CD4-positive, alpha-beta T cell treated with Interleukin-15 for 4 hours (primary cell): ENCODE measurements around the gene ZC3H12C.
"Not testable (repeated sequence)": the region's sequence is repeated elsewhere in the genome, so short reads cannot be mapped to it uniquely, and the experiment has no call there.

Experiments
- DNase-seq: peaks from one replicate; pipeline ENCODE4 v3.0.0-alpha.2; 2020; ENCODE audit warnings: low spot score

Gene ZC3H12C

GRCh38 chr11:110185121-110185591, 92.0 kb downstream of the ZC3H12C start:
- DNase-seq = no peak

GRCh38 chr11:110185599-110185998, 92.4 kb downstream of the ZC3H12C start:
- DNase-seq = no peak

GRCh38 chr11:110186456-110186855, 93.3 kb downstream of the ZC3H12C start:
- no peak for DNase-seq

DNA sequence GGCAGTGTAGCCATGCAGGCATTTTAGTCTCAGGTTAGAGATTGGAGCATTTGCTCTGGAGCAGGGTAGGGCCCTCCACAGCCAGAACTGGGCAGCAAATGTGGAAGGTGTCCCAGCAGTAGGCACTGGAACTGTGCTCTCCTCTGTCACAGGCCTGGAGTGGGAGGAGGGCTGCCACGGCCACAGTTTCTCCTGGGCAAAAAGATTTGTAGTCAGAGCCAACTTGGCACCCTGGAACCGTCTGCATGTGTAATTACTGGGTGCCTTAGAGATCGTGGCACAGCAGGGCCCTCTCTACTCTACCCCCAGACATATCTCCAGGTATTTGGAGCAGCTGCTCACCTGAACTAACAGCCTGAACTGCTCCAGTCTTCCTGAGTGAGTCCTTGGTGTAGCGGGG, 93.7 kb downstream of the ZC3H12C start:
- no peak for DNase-seq

GRCh38 chr11:110187731-110188130, 94.5 kb downstream of the ZC3H12C start:
- DNase-seq = no peak

GRCh38 chr11:110190885-110191284, 97.7 kb downstream of the ZC3H12C start:
- DNase-seq = no peak

DNA sequence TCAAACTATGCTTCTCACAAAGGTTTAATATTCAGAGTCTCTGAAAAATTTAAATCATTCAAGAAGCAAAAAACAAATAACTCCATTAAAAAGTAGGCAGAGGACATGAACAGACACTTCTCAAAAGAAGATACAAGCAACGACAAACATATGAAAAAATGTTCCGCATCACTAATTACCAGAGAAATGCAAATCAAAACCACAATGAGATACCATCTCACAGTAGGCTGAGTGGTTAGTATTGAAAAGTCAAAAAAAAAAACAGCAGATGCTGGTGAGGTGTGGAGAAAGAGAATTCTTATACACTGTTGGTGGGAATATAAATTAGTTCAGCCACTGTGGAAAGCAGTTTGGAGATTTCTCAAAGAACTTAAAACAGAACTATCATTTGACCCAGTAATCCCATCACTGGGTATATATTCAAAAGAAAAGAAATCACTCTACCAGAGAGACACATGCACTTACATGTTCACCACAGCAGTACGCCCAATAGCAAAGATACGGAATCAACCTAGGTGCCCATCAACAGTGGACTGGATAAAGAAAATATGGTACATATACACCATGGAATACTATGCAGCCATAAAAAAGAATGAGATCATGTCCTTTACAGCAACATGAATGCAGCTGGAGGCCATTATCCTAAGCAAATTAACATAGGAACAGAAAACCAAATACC, 99.6 kb downstream of the ZC3H12C start:
- DNase-seq = peak; percentile 13

- DNase-seq = not testable (repeated sequence)
Measured at GRCh38 chr11:110194211-110194766, 101.1 kb downstream of the ZC3H12C start.

DNA sequence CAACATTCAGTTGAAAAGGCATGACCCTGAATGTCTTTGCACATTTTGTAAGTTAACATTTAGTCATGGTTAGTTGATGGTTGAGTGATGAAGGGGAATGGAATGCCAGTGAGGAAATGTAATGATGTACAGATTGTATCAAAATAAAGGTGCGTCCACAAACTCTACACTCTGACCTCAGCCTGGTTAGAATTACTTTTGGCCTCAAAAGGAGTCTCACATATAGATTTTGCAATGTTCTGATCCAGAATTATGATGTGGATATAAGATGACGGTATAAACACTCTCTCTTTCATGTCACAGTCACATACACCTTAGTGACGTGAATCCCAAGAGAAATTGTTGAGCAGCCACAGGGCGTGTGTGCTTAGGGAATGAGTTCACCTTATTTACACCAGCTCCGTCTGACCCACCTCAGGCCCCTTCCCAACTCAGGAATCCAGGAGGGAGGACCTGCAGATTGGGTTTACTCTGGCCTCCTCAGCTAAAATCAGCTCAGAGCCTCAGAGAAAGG, 103.1 kb downstream of the ZC3H12C start:
- no peak for DNase-seq

- DNase-seq = no peak
Measured at GRCh38 chr11:110196884-110197420, 103.8 kb downstream of the ZC3H12C start.

DNA sequence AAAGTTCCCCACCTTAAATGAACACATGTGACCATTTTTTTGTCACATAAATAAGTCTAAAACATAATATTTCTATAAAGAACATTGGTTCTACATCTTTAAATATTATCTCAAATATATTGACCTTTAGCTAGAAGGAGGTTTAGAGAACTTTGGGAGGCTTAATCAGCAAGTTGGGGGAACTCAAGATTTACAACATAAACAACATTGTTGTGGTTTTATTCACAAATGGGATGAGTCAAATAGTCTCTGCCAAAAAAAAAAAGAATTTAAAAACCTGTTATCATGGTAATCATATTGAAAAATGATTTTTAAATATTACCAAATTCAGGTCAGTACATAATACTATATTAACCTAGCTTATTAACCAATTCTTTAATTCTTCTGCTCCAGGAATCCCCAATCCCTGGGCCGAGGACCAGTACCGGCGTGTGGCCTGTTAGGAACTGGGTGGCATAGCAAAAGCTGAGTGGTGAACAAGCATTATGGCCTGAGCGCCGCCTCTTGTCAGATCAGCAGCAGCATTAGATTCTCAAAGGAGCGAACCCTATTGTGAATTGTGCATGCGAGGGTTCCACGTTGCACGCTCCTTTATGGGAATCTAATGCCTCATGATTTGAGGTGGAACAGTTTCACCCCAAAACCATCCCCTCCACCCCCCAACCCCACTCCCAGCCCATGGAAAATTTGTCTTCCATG, 105.0 kb downstream of the ZC3H12C start:
- DNase-seq = no peak

DNA sequence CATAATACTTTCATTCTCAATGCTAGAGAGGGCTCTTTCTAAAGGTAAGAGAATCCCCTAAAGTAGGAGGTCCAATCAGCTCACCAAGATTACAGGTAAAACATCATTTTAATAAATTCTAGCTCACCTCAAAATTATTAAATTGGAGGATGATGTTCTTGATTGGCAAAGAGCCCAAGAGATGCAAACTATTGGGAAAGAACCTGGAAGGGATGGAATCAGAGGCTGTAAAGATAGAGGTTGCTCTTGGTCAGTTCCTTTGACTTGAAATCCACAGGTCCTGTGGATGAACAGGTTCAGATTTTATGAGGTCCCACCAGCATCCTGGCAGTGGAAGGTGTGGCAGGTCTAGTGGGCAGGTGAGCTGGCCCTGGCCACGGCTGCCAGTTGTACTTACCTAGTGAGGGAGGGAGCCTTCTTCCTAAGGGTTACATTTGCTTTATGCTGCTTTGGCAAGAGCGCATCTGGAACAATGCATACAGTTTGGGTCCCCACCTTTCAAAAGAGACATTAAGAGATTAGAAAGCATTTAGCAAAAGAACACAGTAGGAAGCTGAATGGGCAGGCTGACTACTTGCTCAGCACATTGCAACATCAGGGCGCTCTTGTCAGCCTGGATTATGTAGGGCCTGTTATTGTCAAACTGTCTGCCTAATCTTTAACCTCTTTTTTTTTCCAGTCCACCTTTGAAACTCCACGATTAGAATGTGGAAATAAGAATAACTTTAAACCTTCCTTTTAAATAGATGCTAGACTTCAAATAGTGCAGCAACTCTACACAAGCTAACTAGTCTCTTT, 106.2 kb downstream of the ZC3H12C start:
- no peak for DNase-seq

DNA sequence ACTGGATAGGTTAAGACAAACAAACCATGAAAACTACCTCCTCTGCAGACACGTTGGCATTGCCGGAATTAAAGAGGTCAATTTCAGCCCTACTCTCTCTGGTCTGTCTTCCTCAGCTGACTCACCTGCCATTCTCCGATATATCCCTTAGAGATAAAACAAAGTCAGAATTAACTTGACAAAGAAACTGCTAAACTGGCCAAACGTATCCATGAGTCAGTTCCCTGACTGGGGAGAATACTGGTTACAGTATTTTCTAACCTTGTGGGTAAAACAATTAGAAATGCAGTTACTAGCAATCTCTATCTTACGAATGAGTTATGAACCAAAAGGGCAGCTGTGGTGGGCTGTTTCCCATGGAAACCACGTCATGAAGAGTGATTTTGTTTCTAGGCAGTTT, 107.0 kb downstream of the ZC3H12C start:
- no peak for DNase-seq

DNA sequence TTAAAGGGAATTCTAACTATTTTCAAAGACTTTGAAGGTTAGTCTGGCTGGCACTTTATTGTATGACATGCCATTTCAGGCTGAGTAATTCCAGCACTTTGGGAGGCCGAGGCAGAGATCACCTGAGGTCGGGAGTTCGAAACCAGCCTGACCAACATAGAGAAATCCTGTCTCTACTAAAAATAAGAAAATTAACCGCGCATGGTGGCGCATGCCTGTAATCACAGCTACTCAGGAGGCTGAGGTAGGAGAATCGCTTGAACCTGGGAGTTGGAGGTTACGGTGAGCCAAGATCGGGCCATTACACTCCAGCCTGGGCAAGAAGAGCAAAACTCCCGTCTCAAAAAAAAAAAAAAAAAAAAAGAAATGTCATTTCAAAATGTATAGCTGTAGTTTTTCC, 107.6 kb downstream of the ZC3H12C start:
- DNase-seq = no peak

DNA sequence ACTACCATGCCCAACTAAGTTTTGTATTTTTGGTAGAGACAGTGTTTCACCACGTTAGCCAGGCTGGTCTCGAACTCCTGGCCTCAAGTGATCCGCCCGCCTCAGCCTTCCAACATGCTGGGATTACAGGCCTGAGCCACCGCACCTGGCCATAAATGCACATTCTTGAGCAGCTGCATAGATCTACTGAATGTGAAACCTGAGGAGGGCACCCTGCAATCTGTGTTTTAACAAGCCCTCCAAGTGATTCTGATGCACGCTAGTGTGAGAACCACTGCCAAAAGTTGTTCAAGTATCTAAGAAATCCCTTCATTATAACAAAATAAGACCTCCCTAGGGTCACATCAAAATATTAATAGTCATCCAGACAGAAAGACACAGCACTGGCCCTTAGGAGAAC, 113.9 kb downstream of the ZC3H12C start:
- DNase-seq = no peak

DNA sequence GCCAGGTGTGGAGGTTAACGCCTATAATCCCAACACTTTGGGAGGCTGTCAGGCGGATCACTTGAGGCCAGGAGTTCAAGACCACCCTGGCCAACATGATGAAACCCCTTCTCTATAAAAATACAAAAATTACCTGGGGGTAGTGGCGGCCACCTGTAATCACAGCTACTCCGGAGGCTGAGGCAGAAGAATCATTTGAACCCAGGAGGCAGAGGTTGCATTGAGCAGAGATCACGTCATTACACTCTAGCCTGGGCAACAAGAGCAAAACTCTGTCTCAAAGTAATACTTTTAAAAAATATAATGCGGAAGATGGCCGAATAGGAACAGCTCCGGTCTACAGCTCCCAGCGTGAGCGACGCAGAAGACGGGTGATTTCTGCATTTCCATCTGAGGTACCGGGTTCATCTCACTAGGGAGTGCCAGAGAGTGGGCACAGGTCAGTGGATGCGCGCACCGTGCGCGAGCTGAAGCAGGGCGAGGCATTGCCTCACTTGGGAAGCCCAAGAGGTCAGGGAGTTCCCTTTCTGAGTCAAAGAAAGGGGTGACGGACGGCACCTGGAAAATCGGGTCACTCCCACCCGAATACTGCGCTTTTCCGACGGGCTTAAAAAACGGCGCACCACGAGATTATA, 115.6 kb downstream of the ZC3H12C start:
- not testable (repeated sequence) for DNase-seq

DNA sequence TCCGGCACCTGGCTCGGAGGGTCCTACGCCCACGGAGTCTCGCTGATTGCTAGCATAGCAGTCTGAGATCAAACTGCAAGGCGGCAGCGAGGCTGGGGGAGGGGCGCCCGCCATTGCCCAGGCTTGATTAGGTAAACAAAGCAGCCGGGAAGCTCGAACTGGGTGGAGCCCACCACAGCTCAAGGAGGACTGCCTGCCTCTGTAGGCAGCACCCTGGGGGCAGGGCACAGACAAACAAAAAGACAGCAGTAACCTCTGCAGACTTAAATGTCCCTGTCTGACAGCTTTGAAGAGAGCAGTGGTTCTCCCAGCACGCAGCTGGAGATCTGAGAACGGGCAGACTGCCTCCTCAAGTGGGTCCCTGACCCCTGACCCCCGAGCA, 116.1 kb downstream of the ZC3H12C start:
- DNase-seq = not testable (repeated sequence)

DNA sequence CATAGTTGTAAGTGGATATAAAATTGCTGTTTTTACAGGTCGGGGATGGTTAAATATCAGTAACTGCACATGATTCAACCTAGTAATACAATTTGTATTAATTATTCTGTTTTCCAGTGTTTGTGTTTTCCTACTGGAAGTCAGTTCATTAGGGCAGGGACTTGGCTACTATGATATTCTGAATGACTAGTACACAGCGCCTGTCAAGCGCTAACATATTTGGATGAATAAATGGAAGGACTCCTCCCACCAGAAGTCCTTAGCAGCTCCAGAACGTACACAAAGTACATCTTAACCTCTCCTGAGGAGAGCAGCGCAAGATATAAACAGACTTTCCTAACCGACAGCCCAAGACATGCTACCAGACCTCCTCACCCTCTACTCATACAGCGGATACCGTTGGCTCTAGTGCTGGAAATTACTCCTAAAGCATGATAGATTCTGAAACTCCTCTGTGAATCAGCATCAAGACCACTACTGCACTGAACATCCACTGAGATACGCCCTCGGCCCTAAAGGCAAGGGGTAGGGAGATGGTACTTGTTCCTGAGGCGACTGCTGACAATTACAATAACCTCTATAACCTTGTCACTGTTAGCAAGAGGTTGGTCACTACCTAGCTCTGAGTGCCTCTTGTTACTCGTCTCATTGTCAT, 124.2 kb downstream of the ZC3H12C start:
- DNase-seq = no peak

- no peak for DNase-seq
Measured at GRCh38 chr11:110217936-110218335, 124.7 kb downstream of the ZC3H12C start.

- no peak for DNase-seq
Measured at GRCh38 chr11:110219006-110219785, 126.0 kb downstream of the ZC3H12C start.
